ENCODE data around the gene GPR39.

GPR39 gene

DNA sequence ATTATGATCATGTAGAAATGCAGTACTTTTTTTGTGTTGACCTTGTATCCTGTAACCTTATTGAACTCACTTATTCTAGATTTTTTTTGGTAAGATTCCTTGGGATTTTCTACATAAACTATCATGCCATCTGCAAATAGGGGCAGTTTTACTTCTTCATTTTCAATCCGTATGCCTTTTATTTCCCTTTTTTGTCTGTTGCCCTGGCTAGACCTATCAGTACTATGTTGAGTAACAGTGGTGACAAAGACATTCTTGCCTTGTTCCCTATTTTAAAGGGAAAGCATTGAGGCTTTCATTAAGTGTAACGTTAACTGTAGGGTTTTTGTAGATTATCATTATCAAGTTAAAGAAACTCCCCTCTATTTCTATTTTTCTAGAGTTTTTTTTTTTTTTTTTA lies 161.1 kb downstream of the GPR39 start:
- H3K4me3 ChIP-seq (ENCODE audit: low read depth, low read length), result no peak overlapping the region
- TF ChIP-seq, protein P1, sequence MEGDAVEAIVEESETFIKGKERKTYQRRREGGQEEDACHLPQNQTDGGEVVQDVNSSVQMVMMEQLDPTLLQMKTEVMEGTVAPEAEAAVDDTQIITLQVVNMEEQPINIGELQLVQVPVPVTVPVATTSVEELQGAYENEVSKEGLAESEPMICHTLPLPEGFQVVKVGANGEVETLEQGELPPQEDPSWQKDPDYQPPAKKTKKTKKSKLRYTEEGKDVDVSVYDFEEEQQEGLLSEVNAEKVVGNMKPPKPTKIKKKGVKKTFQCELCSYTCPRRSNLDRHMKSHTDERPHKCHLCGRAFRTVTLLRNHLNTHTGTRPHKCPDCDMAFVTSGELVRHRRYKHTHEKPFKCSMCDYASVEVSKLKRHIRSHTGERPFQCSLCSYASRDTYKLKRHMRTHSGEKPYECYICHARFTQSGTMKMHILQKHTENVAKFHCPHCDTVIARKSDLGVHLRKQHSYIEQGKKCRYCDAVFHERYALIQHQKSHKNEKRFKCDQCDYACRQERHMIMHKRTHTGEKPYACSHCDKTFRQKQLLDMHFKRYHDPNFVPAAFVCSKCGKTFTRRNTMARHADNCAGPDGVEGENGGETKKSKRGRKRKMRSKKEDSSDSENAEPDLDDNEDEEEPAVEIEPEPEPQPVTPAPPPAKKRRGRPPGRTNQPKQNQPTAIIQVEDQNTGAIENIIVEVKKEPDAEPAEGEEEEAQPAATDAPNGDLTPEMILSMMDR (IDR thresholded peaks at IDR 0.05; ENCODE audit: control insufficient read depth, extremely low read depth, insufficient read depth), result no peak
- no peak for DNase-seq (ENCODE audit: low read depth)

DNA sequence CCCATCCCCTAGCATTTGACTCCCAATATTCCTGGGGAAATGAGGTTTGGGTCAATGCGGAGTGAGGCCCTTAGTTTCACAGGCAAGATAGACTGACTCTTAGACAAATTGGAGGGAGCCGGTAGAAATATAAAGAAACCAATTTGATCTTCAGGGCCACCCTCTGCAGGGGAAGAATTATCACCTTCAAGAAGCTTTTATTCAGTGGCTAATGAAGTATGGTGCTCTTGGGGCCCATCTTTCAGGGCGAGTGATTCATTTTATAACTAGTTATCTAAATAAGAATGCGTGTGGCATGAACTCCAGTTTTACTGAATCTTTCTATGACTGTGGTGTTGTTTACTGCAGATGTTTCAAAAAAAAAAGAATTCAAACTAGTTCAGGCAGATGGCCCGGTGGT lies 165.0 kb downstream of the GPR39 start:
- H3K4me3 ChIP-seq (ENCODE audit: low read depth, low read length), result no peak overlapping the region
- TF ChIP-seq, protein P1 (IDR thresholded peaks at IDR 0.05; ENCODE audit: control insufficient read depth, extremely low read depth, insufficient read depth), result no peak
- no peak for DNase-seq (ENCODE audit: low read depth)

DNA sequence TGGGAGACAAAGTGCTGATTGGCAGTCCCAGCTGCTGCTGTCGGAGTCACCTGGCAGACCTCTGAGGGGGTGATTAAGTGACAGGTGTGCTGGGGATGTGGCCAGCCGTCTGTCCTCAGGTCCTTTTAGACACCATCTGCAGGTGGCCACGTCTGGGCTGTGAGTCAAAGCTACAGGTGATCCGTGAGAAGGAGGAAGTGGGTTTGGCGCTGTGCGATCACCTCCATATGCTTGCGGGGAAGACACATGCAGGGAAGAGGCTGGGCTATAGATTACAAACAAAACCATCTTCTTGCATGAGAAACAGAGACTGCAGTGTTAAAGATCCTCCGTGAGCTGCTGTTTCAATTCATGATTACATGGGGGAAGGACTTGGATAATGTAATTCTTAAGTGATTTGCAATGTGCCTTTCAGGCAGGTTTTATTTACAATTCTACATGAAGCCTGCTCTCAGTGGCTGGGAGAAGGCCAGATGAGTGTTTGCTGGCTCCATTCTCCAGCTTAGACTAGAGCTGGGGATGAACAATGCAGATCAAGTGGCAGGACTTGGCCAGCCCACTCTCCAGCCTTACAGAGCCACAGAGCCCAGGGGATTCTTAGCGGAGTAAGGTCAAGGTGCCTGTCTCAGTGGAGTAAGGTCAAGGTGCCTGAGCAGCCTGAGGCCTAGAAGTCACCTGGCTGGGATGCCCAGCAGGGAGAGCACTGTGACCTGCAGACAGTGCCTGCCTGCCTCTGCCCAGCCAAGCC lies 165.6 kb downstream of the GPR39 start:
- TF ChIP-seq, protein P1 (IDR thresholded peaks at IDR 0.05; ENCODE audit: control insufficient read depth, extremely low read depth, insufficient read depth), result no peak
- H3K4me3 ChIP-seq (ENCODE audit: low read depth, low read length), result no peak overlapping the region
- no peak for DNase-seq (ENCODE audit: low read depth)

GRCh38 chr2:132583666-132584360 lies 167.2 kb downstream of the GPR39 start:
- H3K4me3 ChIP-seq (ENCODE audit: low read depth, low read length), result no peak overlapping the region
- TF ChIP-seq, protein P1 (IDR thresholded peaks at IDR 0.05; ENCODE audit: control insufficient read depth, extremely low read depth, insufficient read depth), result no peak
- DNase-seq (ENCODE audit: low read depth), result no peak

- TF ChIP-seq, protein P1 (IDR thresholded peaks at IDR 0.05; ENCODE audit: control insufficient read depth, extremely low read depth, insufficient read depth), result no peak
- H3K4me3 ChIP-seq (ENCODE audit: low read depth, low read length), result no peak overlapping the region
- no peak for DNase-seq (ENCODE audit: low read depth)
Observed at GRCh38 chr2:132584976-132585817, 168.6 kb downstream of the GPR39 start.

- TF ChIP-seq, protein P1 (IDR thresholded peaks at IDR 0.05; ENCODE audit: control insufficient read depth, extremely low read depth, insufficient read depth), result no peak
- H3K4me3 ChIP-seq (ENCODE audit: low read depth, low read length), result no peak overlapping the region
- no peak for DNase-seq (ENCODE audit: low read depth)
Observed at GRCh38 chr2:132586101-132586511, 169.5 kb downstream of the GPR39 start.
